Loucy (cell line): ENCODE measurements around the gene SEC23IP.
"Not testable (repeated sequence)": the region's sequence is repeated elsewhere in the genome, so short reads cannot be mapped to it uniquely, and the experiment has no call there.

ENCODE experiments used
- CTCF ChIP-seq: fragments of 200-600 bp; sonication (generic); conservative IDR thresholded peaks from 2 replicates; pipeline ENCODE4 v1.5.1; 2014; ENCODE audit warnings: mild to moderate bottlenecking, antibody characterized with exemption, low read length
- EZH2phosphoT487 ChIP-seq: fragments of 200-600 bp; IDR thresholded peaks from 2 replicates; pipeline ENCODE4 v1.6.1; 2018; ENCODE audit warnings: antibody characterized with exemption, mild to moderate bottlenecking, moderate library complexity, borderline replicate concordance

DNA sequence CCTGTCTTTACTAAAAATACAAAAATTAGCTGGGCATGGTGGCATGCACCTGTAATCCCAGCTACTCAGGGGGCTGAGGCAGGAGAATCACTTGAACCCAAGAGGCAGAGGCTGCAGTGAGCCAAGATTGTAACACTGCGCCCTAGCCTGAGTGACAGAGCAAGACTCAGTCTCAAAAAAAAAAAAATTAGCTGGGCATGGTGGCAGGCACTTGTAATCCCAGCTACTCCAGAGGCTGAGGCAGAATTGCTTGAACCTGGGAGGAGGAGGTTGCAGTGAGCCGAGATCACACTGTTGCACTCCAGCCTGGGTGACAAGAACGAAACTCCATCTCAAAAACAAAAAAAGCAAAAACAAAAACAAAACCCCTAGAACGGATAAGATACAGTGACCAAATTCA, 23.1 kb upstream of the SEC23IP start:
- TF ChIP-seq EZH2phosphoT487, CTCF: not testable (repeated sequence)
